HUES6 (cell line): ENCODE data around the gene NFATC1.

Experiments used
- H3K27ac ChIP-seq: 2 replicates; pipeline ENCODE4 v1.7.0; 2013; ENCODE audit warnings: low read depth, mild to moderate bottlenecking, low read length, inconsistent platforms
- H3K27me3 ChIP-seq: 2 replicates; pipeline ENCODE4 v1.6.1; 2013; ENCODE audit warnings: low read length; ENCODE audit not compliant: control insufficient read depth, insufficient read depth
- H3K36me3 ChIP-seq: 2 replicates; pipeline ENCODE4 v1.6.1; 2013; ENCODE audit warnings: low read length; ENCODE audit not compliant: control insufficient read depth, insufficient read depth
- H3K4me1 ChIP-seq: 2 replicates; pipeline ENCODE4 v1.6.1; 2013; ENCODE audit warnings: low read length; ENCODE audit not compliant: control insufficient read depth, insufficient read depth
- H3K4me3 ChIP-seq: 2 replicates; pipeline ENCODE4 v1.5.1; 2013; ENCODE audit warnings: low read depth, low read length
- H3K9ac ChIP-seq: one replicate; pipeline ENCODE4 v1.6.1; 2013; ENCODE audit warnings: mild to moderate bottlenecking, low read length
- H3K9me3 ChIP-seq: 2 replicates; pipeline ENCODE4 v1.6.1; 2013; ENCODE audit warnings: low read depth, low read length; ENCODE audit not compliant: control insufficient read depth, insufficient read depth

Gene NFATC1

GRCh38 chr18:79558196-79558932 lies 162.6 kb downstream of the NFATC1 start:
- Histone ChIP-seq H3K4me1 (no peaks in the 10 kb centered on the region), H3K36me3 (no peaks in the 10 kb centered on the region), H3K9me3 (no peaks in the 10 kb centered on the region), H3K4me3 (no peak overlapping the region), H3K9ac (no peak overlapping the region), H3K27ac (no peak overlapping the region), H3K27me3 (no peaks in the 10 kb centered on the region)

GRCh38 chr18:79558933-79559416 lies 163.2 kb downstream of the NFATC1 start:
- Histone ChIP-seq H3K36me3 (no peaks in the 10 kb centered on the region), H3K4me3 (no peak overlapping the region), H3K9me3 (no peaks in the 10 kb centered on the region), H3K9ac (no peak overlapping the region), H3K4me1 (no peaks in the 10 kb centered on the region), H3K27ac (no peak overlapping the region), H3K27me3 (no peaks in the 10 kb centered on the region)

GRCh38 chr18:79559436-79559835 lies 163.7 kb downstream of the NFATC1 start:
- no peaks in the 10 kb centered on the region for H3K27me3 ChIP-seq
- no peaks in the 10 kb centered on the region for H3K9me3 ChIP-seq

DNA sequence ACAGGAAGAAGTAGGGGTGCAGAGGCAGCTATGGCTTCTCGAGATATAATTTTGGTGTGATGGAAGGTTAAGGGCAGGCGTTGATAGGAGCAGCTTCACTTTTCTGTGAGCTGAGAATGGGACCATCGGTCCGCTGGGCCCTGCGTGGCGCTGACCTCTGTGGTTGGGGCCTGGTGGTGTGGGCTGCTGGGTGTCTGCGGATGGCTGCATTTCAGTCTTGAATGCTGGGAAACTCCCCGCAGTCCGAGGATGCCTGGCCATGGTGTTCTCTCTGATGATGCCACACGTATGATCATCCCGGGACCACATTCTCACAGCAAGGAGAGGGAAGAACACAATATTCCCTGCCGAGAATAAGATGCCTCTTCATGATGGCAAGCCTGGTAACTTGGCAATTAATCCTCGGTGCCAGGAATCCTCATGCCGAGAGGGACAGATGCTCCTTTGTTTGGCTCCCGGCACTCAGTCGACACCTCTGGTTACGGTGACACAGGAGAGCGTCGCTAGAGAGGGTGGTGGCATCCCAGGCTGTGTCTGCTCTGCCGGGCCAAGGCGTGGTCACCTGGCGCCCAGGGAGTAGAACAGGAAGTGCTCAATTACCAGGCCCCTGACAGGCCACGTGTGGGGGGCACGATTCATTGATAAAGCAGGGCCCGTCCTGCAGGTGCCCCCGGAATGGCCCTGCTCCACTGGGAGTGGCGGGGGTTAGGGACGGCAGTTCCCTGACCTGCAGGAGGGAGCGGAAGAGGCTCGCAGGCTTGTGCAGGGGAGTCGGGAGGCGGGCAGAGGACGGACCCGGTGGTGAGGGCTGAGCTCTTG lies 164.5 kb downstream of the NFATC1 start:
- H3K27me3 ChIP-seq, result no peaks in the 10 kb centered on the region
- no peak overlapping the region for H3K27ac ChIP-seq
- no peaks in the 10 kb centered on the region for H3K36me3 ChIP-seq
- H3K9ac ChIP-seq, result no peak overlapping the region
- no peaks in the 10 kb centered on the region for H3K9me3 ChIP-seq
- H3K4me3 ChIP-seq, result no peak overlapping the region
- no peaks in the 10 kb centered on the region for H3K4me1 ChIP-seq

More at GRCh38 chr18:79559436-79559835, 163.7 kb downstream of the NFATC1 start:
- no peaks in the 10 kb centered on the region for H3K36me3 ChIP-seq
- no peak overlapping the region for H3K4me3 ChIP-seq
- H3K4me1 ChIP-seq, result no peaks in the 10 kb centered on the region
- H3K9ac ChIP-seq, result no peak overlapping the region
- H3K27ac ChIP-seq, result no peak overlapping the region

- H3K4me3 ChIP-seq, result no peak overlapping the region
- no peaks in the 10 kb centered on the region for H3K9me3 ChIP-seq
- no peak overlapping the region for H3K27ac ChIP-seq
- no peak overlapping the region for H3K9ac ChIP-seq
- no peaks in the 10 kb centered on the region for H3K27me3 ChIP-seq
- no peaks in the 10 kb centered on the region for H3K4me1 ChIP-seq
- no peaks in the 10 kb centered on the region for H3K36me3 ChIP-seq
Measured at GRCh38 chr18:79560861-79561210, 165.1 kb downstream of the NFATC1 start.

DNA sequence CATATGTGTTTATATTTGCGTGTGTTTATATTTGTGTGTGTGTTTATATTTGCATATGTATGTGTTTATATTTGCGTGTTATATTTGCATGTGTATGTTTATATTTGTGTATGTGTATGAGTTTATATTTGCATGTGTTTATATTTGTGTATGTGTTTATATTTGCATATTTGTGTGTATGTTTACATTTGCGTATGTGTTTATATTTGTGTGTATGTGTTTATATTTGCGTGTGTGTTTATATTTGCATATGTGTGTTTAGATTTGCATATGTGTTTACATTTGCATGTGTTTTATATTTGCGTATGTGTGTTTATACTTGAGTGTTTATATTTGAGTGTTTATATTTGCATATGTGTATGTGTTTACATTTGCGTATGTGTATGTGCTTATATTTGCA lies 168.2 kb downstream of the NFATC1 start:
- Histone ChIP-seq H3K9me3 (no peaks in the 10 kb centered on the region), H3K4me1 (peaks cover 17% of the 10 kb centered on the region), H3K36me3 (no peaks in the 10 kb centered on the region), H3K27me3 (no peaks in the 10 kb centered on the region), H3K9ac (no peak overlapping the region), H3K27ac (no peak overlapping the region), H3K4me3 (no peak overlapping the region)

- H3K27ac ChIP-seq, result no peak overlapping the region
- no peaks in the 10 kb centered on the region for H3K9me3 ChIP-seq
- no peaks in the 10 kb centered on the region for H3K27me3 ChIP-seq
- peaks cover 17% of the 10 kb centered on the region for H3K4me1 ChIP-seq
- no peak overlapping the region for H3K9ac ChIP-seq
- no peaks in the 10 kb centered on the region for H3K36me3 ChIP-seq
- no peak overlapping the region for H3K4me3 ChIP-seq
Measured at GRCh38 chr18:79564441-79564840, 168.7 kb downstream of the NFATC1 start.

GRCh38 chr18:79566771-79567431 lies 171.2 kb downstream of the NFATC1 start:
- no peak overlapping the region for H3K9ac ChIP-seq
- no peak overlapping the region for H3K27ac ChIP-seq
- H3K36me3 ChIP-seq, result no peaks in the 10 kb centered on the region
- H3K4me1 ChIP-seq, result peaks cover 19% of the 10 kb centered on the region
- H3K27me3 ChIP-seq, result no peaks in the 10 kb centered on the region
- H3K9me3 ChIP-seq, result peaks cover 4% of the 10 kb centered on the region; the same call in 1 of the 2 replicates
- H3K4me3 ChIP-seq, result no peak overlapping the region

- Histone ChIP-seq H3K27me3 (no peaks in the 10 kb centered on the region), H3K27ac (no peak overlapping the region)
Measured at GRCh38 chr18:79567481-79568147, 171.9 kb downstream of the NFATC1 start.

DNA sequence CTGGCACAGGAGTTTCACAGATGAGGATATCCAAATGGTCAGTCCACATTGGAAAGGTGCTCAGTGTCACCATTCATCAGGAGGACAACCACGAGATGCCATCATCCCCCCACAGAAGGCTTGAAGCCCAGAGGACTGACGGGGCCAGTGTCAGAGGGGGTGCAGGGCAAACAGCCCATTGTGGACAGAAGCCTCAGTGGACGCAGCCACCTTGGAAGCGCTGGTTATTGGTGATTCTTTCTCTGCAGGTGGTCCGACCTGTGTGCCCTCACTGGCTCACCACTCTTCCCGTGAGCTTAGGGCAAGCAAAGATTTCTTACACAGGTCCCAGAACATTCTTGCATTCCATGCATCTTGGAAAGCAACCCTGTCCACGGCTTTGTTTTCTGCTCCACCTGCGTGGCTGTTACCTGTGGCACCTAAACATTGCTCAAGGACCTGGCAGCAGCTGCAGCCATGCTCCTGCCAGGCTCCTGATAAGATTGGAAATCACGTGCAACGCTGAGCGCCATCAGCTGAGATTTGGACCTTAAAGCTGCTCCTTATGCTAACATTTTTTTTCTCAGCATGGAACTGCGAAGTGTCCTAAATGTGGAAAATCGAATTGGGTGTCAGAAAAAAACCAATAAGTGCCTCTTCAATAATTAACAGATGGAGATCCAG lies 172.9 kb downstream of the NFATC1 start:
- Histone ChIP-seq H3K36me3 (no peaks in the 10 kb centered on the region), H3K9ac (no peak overlapping the region), H3K4me3 (no peak overlapping the region), H3K27ac (no peak overlapping the region), H3K4me1 (peaks cover 19% of the 10 kb centered on the region), H3K9me3 (peaks cover 19% of the 10 kb centered on the region), H3K27me3 (no peaks in the 10 kb centered on the region)

More at GRCh38 chr18:79567481-79568147, 171.9 kb downstream of the NFATC1 start:
- Histone ChIP-seq H3K9me3 (peaks cover 11% of the 10 kb centered on the region), H3K4me1 (peaks cover 19% of the 10 kb centered on the region), H3K9ac (peak overlapping the region; percentile 12), H3K36me3 (no peaks in the 10 kb centered on the region), H3K4me3 (no peak overlapping the region)
